GM23338 (cell line): ENCODE results near the gene DAPK2.

Experiments
- CTCF ChIP-seq, 2 experiments: fragments of 200-600 bp in 1 of 2; sonication (generic) in 1 of 2; conservative IDR thresholded peaks; 2 replicates each; pipeline versions ENCODE4 v1.5.1 to v1.6.1; 2016 to 2017; ENCODE audit warnings: antibody characterized with exemption in 2 of 2, low read depth in 2 of 2, mild to moderate bottlenecking in 2 of 2, moderate library complexity in 1 of 2
- POLR2AphosphoS5 ChIP-seq: IDR thresholded peaks from 2 replicates; pipeline ENCODE4 v1.6.1; 2016; ENCODE audit warnings: antibody characterized with exemption, low read depth
- REST ChIP-seq: IDR thresholded peaks from one replicate; pipeline ENCODE4 v1.6.1; 2018; ENCODE audit warnings: antibody characterized with exemption; ENCODE audit not compliant: unreplicated experiment

DNA sequence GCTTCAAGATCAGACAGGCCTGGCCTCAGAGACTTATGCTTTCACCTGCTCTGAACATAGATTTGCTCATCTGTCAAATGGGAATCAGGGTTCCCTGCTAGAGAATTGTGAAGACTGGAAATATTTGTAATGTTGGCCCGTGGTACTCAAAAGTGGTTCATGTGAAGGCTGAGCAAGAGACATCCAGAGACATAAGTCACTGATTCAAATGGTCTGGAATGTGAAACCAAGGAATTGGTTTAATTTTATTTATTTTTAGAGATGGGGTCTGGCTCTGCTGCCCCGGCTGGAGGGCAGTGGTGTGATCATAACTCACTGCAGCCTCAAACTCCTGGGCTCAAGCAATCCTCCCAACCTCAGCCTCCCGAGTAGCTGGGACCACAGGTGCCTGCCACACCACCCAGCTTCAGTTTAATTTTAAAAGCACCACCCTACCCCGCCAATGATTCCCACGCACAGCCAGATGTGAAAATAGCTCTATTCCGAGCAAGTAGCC lies 60.1 kb downstream of the DAPK2 start:
- TF ChIP-seq CTCF (conservative IDR thresholded peaks at IDR 0.05; ENCODE audit: low read depth in 2 of 2) (no peak), POLR2AphosphoS5 (no peak), REST (no peak)
